B cell (primary cell): Measurements from ENCODE around the gene DNAJA2. TPM values are rescaled to one million over a fixed set of nuclear protein-coding genes. Genes with fewer than 3 reads are reported as not detected.

Source experiments
- ATAC-seq: fragments of 200-7000 bp; cut with Tn5 transposase; one replicate; pipeline ENCODE4 v1.10.0; 2021; ENCODE audit warnings: low read depth, mild to moderate bottlenecking, moderate number of reproducible peaks, moderate library complexity
- CTCF ChIA-PET: fragments of 350-600 bp; sonication (Branson Sonifier 250); formaldehyde crosslinking; loops from one replicate; lab custom pipeline; 2021; ENCODE audit warnings: antibody characterized with exemption, inconsistent platforms; lab: Charles Lee
- POLR2A ChIA-PET: fragments of 350-600 bp; sonication (Branson Sonifier 250); formaldehyde crosslinking; loops from one replicate; lab custom pipeline; 2021; ENCODE audit warnings: antibody characterized with exemption; lab: Charles Lee
- DNase-seq: peaks from one replicate; pipeline ENCODE4 v3.0.0; 2013
- H2AFZ ChIP-seq: 2 replicates; pipeline ENCODE4 v1.6.1; 2012; ENCODE audit warnings: mild to moderate bottlenecking, low read depth, low read length; ENCODE audit not compliant: insufficient read depth, poor library complexity, severe bottlenecking
- H3K27ac ChIP-seq, 2 donors: 1 replicate in 1 of 2; 2 replicates in 1 of 2; pipeline ENCODE4 v1.5.1; 2012 to 2013; ENCODE audit warnings: low read length in 2 of 2, mild to moderate bottlenecking in 2 of 2, moderate library complexity in 1 of 2
- H3K27me3 ChIP-seq, 4 experiments: fragments of 200-600 bp in 1 of 4; sonication (generic) in 1 of 4; replicated peaks in 1 of 4; 1 replicate in 2 of 4; 2 replicates in 2 of 4; pipeline versions ENCODE4 v1.6.1 to v1.7.0; 2013 to 2016; ENCODE audit warnings: low read length in 3 of 4, mild to moderate bottlenecking in 2 of 4, mixed read lengths in 1 of 4, moderate library complexity in 1 of 4; ENCODE audit not compliant: insufficient read depth in 4 of 4, control insufficient read depth in 3 of 4; ENCODE audit errors: control extremely low read depth in 1 of 4
- H3K36me3 ChIP-seq, 2 experiments: replicated peaks in 1 of 2; 1 replicate in 1 of 2; 2 replicates in 1 of 2; pipeline versions ENCODE4 v1.6.1 to v1.7.1; 2013; ENCODE audit warnings: low read length in 1 of 2; ENCODE audit not compliant: insufficient read depth in 2 of 2, control insufficient read depth in 1 of 2; ENCODE audit errors: control extremely low read depth in 1 of 2, extremely low read depth in 1 of 2
- H3K4me1 ChIP-seq, 2 donors: fragments of 200-600 bp in 1 of 2; sonication (generic) in 1 of 2; 1 replicate in 1 of 2; 2 replicates in 1 of 2; pipeline versions ENCODE4 v1.5.1 to v1.6.1; 2013 to 2017; ENCODE audit warnings: low read length in 2 of 2; ENCODE audit not compliant: control insufficient read depth in 2 of 2, insufficient read depth in 2 of 2
- H3K4me2 ChIP-seq: replicated peaks from 2 replicates; pipeline ENCODE3; 2012; ENCODE audit warnings: mild to moderate bottlenecking, low read depth, low read length; ENCODE audit not compliant: poor library complexity, severe bottlenecking
- H3K4me3 ChIP-seq, 5 experiments: fragments of 200-600 bp in 1 of 5; sonication (generic) in 1 of 5; 1 replicate in 3 of 5; 2 replicates in 2 of 5; pipeline versions ENCODE4 v1.5.1 to v1.7.0; 2011 to 2016; ENCODE audit warnings: low read length in 4 of 5, mild to moderate bottlenecking in 4 of 5, low read depth in 2 of 5, control low read depth in 1 of 5, moderate library complexity in 1 of 5; ENCODE audit not compliant: insufficient read depth in 1 of 5; ENCODE audit errors: control extremely low read depth in 1 of 5, extremely low read depth in 1 of 5
- H3K79me2 ChIP-seq: fragments of 200-600 bp; sonication (generic); one replicate; pipeline ENCODE4 v1.6.0; 2016; ENCODE audit warnings: low read length; ENCODE audit not compliant: control insufficient read depth, insufficient read depth
- H3K9ac ChIP-seq: fragments of 200-600 bp; sonication (generic); 2 replicates; pipeline ENCODE4 v1.6.1; 2017; ENCODE audit warnings: mild to moderate bottlenecking, low read length, moderate library complexity
- H3K9me3 ChIP-seq, 3 donors: one replicate each; pipeline versions ENCODE4 v1.6.1 to v1.7.1; 2013; ENCODE audit warnings: low read length in 2 of 3; ENCODE audit not compliant: control insufficient read depth in 2 of 3, insufficient read depth in 1 of 3; ENCODE audit errors: control extremely low read depth in 1 of 3
- H4K20me1 ChIP-seq: 2 replicates; pipeline ENCODE4 v1.6.0; 2012; ENCODE audit warnings: mild to moderate bottlenecking, low read length; ENCODE audit not compliant: insufficient read depth, control insufficient read depth, poor library complexity, severe bottlenecking
- H3K27ac Mint-ChIP-seq: one replicate; pipeline ENCODE4 v1.8.0; 2021; ENCODE audit warnings: mixed read lengths
- H3K27me3 Mint-ChIP-seq: one replicate; pipeline ENCODE4 v1.8.0; 2021; ENCODE audit warnings: mixed read lengths
- H3K4me1 Mint-ChIP-seq: one replicate; pipeline ENCODE4 v1.8.0; 2021; ENCODE audit warnings: mixed read lengths
- H3K4me3 Mint-ChIP-seq: one replicate; pipeline ENCODE4 v1.8.0; 2021; ENCODE audit warnings: mixed read lengths
- H3K9me3 Mint-ChIP-seq: one replicate; pipeline ENCODE4 v1.8.0; 2022; ENCODE audit warnings: mixed read lengths; ENCODE audit not compliant: insufficient read depth
- EZH2 ChIP-seq: IDR thresholded peaks from 2 replicates; pipeline ENCODE4 v1.6.1; 2012; ENCODE audit warnings: borderline replicate concordance, low read depth, mild to moderate bottlenecking, moderate library complexity, low read length; ENCODE audit not compliant: insufficient read depth, poor library complexity, severe bottlenecking
- WGBS: methylation state at CpG from one replicate; pipeline ENCODE4 v1.1.5; 2013; ENCODE audit warnings: missing lambda C conversion rate; ENCODE audit not compliant: insufficient coverage; 5-methylcytosine and 5-hydroxymethylcytosine counted together
- intact Hi-C: fragments of 100-400 bp; cut with micrococcal nuclease; formaldehyde crosslinking; loops from one replicate; pipeline ENCODE4 v1.10.0; 2022
- polyA plus RNA-seq: library from polyadenylated mRNA; depleted of rRNA; stranded (reverse); fragments of >200 nt; gene quantifications from 2 replicates; pipeline ENCODE4 v1.2.3, GENCODE V29; 2012
- total RNA-seq, 2 donors: library from RNA; stranded (reverse); fragments of 120-200 nt in 1 of 2; gene quantifications; 1 replicate in 1 of 2; 2 replicates in 1 of 2; pipeline versions ENCODE4 v1.2.3 to v1.2.4, GENCODE V29; 2013 to 2022
- TF ChIP-seq, protein P1 (sequence below): fragments of 200-600 bp; IDR thresholded peaks from one replicate; pipeline ENCODE4 v1.8.0; 2022; ENCODE audit warnings: antibody characterized with exemption, mild to moderate bottlenecking

Gene DNAJA2
- total and polyA plus RNA-seq, 2 donors (not counting 1 experiment from before 2014, with no cell fraction given) = 8.8 to 57.0 TPM

DNA sequence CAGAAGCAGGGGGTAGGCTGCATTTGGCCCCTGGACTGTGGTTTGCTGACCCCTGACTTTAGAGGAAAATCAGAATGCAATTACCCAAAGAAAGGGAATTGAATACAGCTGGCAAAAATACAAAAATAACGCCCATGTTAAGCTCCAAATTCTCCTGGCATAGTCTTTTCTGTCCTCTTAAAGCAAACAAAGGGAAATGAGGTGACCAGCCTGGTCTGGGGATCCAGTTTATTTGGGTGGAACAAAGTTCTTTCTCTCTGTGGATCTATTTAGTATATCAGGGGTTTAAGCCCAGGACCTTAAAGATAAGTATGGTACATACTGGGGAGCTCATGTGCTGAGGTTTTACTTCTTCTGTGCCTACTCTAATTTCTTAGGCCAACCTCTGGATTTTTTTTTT is 23.5 kb downstream of the DNAJA2 start:
- TF ChIP-seq, protein P1, sequence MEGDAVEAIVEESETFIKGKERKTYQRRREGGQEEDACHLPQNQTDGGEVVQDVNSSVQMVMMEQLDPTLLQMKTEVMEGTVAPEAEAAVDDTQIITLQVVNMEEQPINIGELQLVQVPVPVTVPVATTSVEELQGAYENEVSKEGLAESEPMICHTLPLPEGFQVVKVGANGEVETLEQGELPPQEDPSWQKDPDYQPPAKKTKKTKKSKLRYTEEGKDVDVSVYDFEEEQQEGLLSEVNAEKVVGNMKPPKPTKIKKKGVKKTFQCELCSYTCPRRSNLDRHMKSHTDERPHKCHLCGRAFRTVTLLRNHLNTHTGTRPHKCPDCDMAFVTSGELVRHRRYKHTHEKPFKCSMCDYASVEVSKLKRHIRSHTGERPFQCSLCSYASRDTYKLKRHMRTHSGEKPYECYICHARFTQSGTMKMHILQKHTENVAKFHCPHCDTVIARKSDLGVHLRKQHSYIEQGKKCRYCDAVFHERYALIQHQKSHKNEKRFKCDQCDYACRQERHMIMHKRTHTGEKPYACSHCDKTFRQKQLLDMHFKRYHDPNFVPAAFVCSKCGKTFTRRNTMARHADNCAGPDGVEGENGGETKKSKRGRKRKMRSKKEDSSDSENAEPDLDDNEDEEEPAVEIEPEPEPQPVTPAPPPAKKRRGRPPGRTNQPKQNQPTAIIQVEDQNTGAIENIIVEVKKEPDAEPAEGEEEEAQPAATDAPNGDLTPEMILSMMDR = no peak
- no peak for TF ChIP-seq EZH2
- H3K9ac ChIP-seq = no peak overlapping the region
- peaks cover 3% of the 10 kb centered on the region for H3K4me1 Mint-ChIP-seq
- ChIA-PET POLR2A (interaction anchor here (0.7 kb wide), 1 partner anchor 1159 kb away, joined by 7 read pairs; no protein-coding TSS in a partner anchor), CTCF (interaction anchor here (0.5 to 1.9 kb wide), 3 partner anchors 87 to 1215 kb away, joined by 3 to 7 read pairs (median 5); no protein-coding TSS in a partner anchor)
- no peak overlapping the region for H3K27ac ChIP-seq
- no peaks in the 10 kb centered on the region for H3K4me1 ChIP-seq
- intact Hi-C loops = no loop called here
- no CpG with 5 or more reads among the region's 1 CpG for WGBS
- no peaks in the 10 kb centered on the region for H3K27me3 ChIP-seq
- no peaks in the 10 kb centered on the region for H3K79me2 ChIP-seq
- H4K20me1 ChIP-seq = no peaks in the 10 kb centered on the region
- DNase-seq (no peak), ATAC-seq (no peak)
- no peak overlapping the region for H3K27ac Mint-ChIP-seq
- peaks cover 4 to 7% of the 10 kb centered on the region in 2 experiments for H3K36me3 ChIP-seq
- H3K27me3 Mint-ChIP-seq = no peaks in the 10 kb centered on the region
- H3K9me3 ChIP-seq = no peaks in the 10 kb centered on the region
- no peak overlapping the region for H2AFZ ChIP-seq
- no peak overlapping the region for H3K4me2 ChIP-seq
- no peak overlapping the region for H3K4me3 ChIP-seq
- no peak overlapping the region for H3K4me3 Mint-ChIP-seq
- no peaks in the 10 kb centered on the region for H3K9me3 Mint-ChIP-seq

DNA sequence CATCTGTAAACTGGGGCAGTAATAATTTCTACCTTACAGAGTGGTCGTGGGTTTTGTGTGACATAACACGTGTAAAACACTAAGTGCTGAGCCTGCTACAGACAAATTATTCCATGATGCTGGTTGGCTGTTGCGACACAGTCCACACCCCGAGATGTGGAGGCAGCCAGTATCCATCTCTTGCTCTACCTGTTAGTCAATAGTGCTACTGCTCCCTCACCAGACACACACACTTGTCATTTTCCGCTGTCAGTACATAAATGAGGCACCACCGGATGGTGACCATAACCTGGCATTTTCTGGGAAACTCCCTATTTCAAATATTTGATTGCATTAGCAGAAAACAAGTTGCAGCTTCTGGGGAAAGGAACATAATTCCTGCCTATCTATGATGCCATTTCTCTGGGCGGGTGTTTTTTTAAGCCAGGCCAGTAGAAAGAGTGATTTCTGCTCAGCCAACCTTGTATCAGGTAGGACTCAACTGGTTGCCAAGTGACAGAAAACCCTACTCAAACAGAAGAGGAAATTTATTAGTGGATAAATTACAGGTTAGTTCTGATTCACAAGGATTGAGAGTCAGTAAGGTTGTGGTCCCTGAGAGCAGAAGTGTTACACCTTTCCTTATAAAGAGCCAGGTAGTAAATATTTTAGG is 24.1 kb downstream of the DNAJA2 start:
- Histone ChIP-seq H3K4me2 (no peak overlapping the region), H3K36me3 (peaks cover 0 to under 1% of the 10 kb centered on the region in 2 experiments), H3K27me3 (no peaks in the 10 kb centered on the region), H3K4me3 (no peak overlapping the region), H3K4me1 (no peaks in the 10 kb centered on the region), H3K27ac (no peak overlapping the region), H4K20me1 (no peaks in the 10 kb centered on the region), H3K9me3 (no peaks in the 10 kb centered on the region), H3K9ac (no peak overlapping the region), H2AFZ (no peak overlapping the region), H3K79me2 (no peaks in the 10 kb centered on the region)
- intact Hi-C loops = loop anchor here (5.0 kb wide), 1 partner anchor 88 kb away; no protein-coding TSS in a partner anchor
- CTCF ChIA-PET = interaction anchor here (0.5 to 3.7 kb wide), 10 partner anchors 19 to 1215 kb away, joined by 3 to 20 read pairs (median 6); partner anchors contain the start of genes ABCC12 and NETO2
- no peak for ATAC-seq
- DNase-seq = no peak
- H3K27ac Mint-ChIP-seq = no peak overlapping the region
- POLR2A ChIA-PET = interaction anchor here (0.7 kb wide), 1 partner anchor 1160 kb away, joined by 7 read pairs; no protein-coding TSS in a partner anchor
- no peak for TF ChIP-seq EZH2
- TF ChIP-seq, protein P1 = no peak
- no peak overlapping the region for H3K4me3 Mint-ChIP-seq
- 77% methylated on average over 7 of the region's 7 CpGs for WGBS
- no peaks in the 10 kb centered on the region for H3K9me3 Mint-ChIP-seq
- peaks cover 3% of the 10 kb centered on the region for H3K4me1 Mint-ChIP-seq
- no peaks in the 10 kb centered on the region for H3K27me3 Mint-ChIP-seq
